SKM-1 treated with dmso at 0.1 percent for 144 hours (cell line): Measurements from ENCODE around the gene NPIPB8.
"Not testable (repeated sequence)": the region's sequence is repeated elsewhere in the genome, so short reads cannot be mapped to it uniquely, and the experiment has no call there.

Experiments used
- DNase-seq: peaks from one replicate; lab custom pipeline; 2025; ENCODE audit not compliant: unreplicated experiment; lab: John Stamatoyannopoulos, UW

The NPIPB8 gene

DNA sequence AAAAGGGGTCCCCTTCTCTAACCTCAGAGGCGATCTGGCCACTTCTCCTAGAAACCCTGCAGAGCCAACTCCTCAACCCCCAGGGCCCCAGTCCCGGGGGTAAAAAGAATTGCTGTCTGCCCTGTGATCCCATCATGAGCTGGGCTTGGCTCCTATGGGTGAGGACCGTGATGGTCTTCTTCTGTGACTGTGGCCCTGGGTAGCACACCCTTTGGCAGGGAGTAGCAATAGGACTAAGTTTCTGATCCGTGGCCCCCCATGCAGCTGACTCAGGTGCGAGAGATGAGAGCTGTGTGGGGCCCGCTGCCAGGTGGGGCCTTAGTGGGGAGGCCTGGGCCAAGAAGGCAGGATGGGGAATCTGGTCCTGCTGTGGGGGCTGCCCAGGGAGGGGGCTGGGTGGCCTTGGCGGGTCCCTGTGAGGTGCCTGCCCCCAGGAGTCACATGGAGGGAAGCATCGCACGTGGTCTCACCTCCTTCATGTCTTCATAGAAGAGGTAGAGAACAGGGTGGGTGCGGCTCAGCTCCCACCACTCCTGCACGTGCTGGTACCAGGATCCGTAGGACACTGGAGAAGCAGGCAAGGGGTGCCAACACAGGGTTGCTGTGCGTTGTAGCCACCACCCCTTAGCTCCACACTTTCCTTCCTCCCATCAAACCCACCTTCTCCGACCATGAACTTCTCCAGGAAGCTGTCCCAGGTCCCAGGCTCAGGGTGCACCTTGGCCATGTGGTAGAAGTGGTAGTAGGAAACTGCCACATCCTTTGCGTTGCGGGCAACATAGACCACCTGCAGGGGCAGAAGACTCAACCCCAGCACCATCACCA, 31.4 kb upstream of the NPIPB8 start:
- no peak for DNase-seq

- DNase-seq, result no peak
These were observed 30.7 kb upstream of the NPIPB8 start for GRCh38 chr16:28607116-28607623.

GRCh38 chr16:28607681-28608495, 30.0 kb upstream of the NPIPB8 start:
- not testable (repeated sequence) for DNase-seq

GRCh38 chr16:28608496-28608808, 29.4 kb upstream of the NPIPB8 start:
- not testable (repeated sequence) for DNase-seq

DNA sequence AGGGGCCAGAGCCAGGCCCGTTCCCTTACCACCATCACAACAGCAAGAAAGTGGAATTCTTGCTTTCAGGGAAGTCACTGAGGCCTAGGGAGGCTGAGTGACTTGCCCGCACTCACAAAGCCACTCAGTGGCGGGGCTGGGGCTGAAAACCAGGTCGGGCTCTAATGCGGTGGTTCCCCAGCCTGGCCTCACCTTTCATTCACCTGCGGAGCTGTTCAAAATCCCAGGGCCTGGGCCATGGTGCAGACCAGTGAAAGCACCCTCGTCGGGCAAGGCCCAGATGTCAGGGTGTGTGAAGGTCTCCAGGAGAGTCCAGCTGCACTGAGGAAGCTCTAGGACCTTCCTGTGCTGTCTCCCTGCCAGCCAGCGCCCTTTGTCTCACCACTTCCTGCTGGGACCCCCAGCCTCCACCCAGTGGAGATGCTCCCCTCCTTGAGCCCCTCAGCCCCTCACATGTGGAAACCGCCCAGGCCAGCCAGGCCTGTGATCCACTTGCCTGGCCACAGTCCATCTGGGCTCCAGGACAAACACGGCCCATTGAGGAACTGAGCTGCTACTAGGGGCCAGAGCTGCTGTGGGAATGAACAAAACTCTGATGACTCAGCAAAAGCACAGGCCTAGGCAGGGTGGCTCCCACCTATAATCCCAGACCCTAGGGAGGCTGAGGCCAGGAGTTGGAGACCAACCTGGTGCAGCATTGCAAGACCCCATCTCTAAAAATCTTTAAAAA, 28.8 kb upstream of the NPIPB8 start:
- not testable (repeated sequence) for DNase-seq

- DNase-seq, result no peak
These were observed 28.0 kb upstream of the NPIPB8 start, which contains the start of gene SULT1A1 for GRCh38 chr16:28609631-28610594. SULT1A1 (minus strand) TSS chr16:28610044; CDS start chr16:28608855, 1,189 bp downstream.

DNA sequence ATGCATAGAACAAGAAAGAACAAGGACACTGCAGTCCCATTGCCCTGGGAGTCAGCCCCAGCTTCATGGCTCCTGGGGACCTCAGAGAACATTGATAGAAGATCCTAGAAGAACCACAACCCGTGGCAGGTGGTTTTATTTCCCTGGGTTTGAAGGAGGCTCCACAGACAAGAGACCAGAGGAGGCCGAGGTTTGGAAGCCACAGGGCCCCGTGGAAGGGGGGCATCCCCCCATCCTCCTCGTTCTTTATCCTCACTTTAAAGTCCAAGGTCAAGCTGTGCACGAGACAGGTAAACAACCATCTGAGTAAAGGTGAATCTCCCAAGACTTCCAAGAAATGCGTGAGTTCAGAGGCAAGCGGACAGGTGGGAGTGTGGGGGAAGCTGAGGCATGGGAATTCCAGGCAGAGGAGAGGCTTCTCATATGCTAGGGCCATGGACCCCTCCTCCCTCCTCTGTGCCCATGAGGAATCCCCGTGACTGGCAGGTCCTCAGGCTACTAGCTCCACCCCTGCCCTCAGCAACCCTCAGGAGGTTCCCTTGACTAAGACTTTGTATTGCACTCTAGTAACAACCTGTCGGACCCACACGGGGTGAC, 27.2 kb upstream of the NPIPB8 start:
- no peak for DNase-seq

- DNase-seq, result not testable (repeated sequence)
These were observed 25.2 kb upstream of the NPIPB8 start for GRCh38 chr16:28612359-28613280.

DNA sequence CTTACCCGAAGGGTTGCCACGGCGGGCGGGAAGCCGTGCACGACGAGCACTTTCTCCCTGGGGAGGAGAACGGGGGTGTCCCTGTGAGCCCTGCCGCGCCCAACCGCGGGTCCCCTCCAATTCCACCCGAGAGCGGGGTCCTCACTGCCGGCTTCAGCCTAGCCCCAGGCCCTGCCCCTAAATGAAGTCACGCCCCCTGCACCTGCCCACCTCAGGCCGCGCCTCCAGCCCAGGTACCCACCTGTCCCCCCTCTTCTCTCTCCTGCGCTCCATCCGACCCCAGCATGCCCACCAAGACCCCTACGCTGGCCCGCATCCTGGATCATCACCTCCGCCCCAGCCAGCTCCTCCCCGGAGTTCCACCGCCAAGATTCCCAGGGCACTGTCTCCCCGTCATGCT, 24.0 kb upstream of the NPIPB8 start:
- not testable (repeated sequence) for DNase-seq

- not testable (repeated sequence) for DNase-seq
These were observed 23.3 kb upstream of the NPIPB8 start for GRCh38 chr16:28614561-28614960.

- not testable (repeated sequence) for DNase-seq
These were observed 22.2 kb upstream of the NPIPB8 start for GRCh38 chr16:28615486-28616223.

- DNase-seq, result not testable (repeated sequence)
These were observed 21.7 kb upstream of the NPIPB8 start for GRCh38 chr16:28616224-28616577.

GRCh38 chr16:28616636-28617035, 21.2 kb upstream of the NPIPB8 start:
- peak; percentile 48 for DNase-seq

GRCh38 chr16:28617874-28618273, 20.0 kb upstream of the NPIPB8 start:
- DNase-seq, result peak; percentile 62

DNA sequence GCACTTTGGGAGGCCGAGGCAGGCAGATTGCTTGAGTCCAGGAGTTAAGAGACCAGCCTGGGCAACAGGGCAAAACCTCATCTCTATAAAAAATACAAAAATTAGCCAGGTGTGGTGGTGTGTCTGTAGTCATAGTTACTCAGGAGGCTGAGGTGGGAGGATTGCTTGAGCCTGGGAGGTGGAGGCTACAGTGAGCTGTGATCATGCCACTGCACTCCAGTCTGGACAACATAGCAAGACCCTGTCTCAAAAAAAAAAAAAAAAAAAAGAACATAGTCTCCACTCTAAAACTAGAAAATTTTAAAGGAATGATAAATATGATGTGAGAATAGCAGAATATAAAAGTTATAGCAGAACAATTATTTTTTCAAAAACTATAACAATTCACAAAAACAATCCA, 17.5 kb upstream of the NPIPB8 start:
- DNase-seq, result not testable (repeated sequence)

- DNase-seq, result no peak
These were observed 16.2 kb upstream of the NPIPB8 start for GRCh38 chr16:28621481-28622155.

GRCh38 chr16:28622532-28623171, 15.2 kb upstream of the NPIPB8 start:
- DNase-seq, result not testable (repeated sequence)
